ENCODE data around the gene FRAT1.

DNA sequence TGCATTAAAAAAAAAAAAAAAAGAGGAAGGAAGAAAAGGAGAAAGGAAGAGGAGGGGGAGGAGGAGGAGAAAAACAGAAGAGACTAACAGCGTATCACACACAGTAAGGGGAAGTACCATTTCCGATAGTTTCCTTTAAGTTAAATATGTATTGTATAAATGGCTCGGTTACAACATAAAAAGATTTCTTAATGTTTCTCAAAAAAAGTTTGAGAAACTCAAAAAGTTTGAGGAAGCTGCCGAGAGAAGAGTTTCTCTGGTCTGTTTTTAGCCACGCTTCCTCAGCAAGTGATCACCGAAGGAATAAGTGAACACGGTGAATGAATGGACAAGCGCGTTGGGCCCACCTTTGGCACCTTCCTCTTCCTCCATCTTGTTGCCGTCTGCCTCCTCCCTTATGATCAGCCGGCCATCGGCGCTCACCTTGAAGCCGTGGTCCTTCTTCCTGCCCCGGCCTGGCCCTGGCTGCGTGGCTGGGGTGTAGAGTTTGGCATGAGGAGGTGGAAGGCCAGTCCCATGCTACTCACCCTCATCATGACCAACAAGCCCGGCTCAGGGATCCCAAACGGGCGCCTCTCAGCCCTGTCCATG is 46.8 kb downstream of the FRAT1 start:
- TF ChIP-seq, protein P1, sequence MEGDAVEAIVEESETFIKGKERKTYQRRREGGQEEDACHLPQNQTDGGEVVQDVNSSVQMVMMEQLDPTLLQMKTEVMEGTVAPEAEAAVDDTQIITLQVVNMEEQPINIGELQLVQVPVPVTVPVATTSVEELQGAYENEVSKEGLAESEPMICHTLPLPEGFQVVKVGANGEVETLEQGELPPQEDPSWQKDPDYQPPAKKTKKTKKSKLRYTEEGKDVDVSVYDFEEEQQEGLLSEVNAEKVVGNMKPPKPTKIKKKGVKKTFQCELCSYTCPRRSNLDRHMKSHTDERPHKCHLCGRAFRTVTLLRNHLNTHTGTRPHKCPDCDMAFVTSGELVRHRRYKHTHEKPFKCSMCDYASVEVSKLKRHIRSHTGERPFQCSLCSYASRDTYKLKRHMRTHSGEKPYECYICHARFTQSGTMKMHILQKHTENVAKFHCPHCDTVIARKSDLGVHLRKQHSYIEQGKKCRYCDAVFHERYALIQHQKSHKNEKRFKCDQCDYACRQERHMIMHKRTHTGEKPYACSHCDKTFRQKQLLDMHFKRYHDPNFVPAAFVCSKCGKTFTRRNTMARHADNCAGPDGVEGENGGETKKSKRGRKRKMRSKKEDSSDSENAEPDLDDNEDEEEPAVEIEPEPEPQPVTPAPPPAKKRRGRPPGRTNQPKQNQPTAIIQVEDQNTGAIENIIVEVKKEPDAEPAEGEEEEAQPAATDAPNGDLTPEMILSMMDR (IDR thresholded peaks at IDR 0.05), result no peak
- no peak for TF ChIP-seq ZFX (IDR thresholded peaks at IDR 0.05; ENCODE audit: borderline replicate concordance)
